ENCODE data around the gene ATP11A. TPM values are rescaled to one million over a fixed set of nuclear protein-coding genes. Genes with fewer than 3 reads are reported as not detected.

ATP11A gene
- total RNA-seq, 1 experiment from 2014 or later = 80.4 TPM

DNA sequence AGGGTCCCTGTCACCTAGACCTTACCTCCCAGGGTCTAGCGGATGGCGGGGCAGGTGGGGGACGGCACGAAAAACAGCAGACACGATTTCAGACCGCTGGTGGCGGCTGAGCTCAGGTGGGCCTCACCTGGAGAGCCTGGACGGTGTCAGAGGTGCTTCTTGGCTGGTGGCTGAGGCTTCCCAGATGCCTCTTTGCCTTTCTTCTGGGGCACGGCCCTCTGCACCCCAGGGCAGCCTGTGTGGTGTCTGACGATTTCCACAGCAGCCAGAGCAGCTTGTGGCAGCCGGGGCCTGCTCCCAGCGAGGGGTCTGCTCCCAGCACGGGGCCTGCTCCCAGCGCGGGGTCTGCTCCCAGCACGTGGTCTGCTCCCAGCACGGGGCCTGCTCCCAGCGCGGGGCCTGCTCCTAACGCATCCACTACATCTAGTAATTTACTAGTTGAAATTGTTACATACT, 66.7 kb downstream of the ATP11A start:
- DNase-seq (ENCODE audit: low read depth, low spot score) = no peak
- Histone ChIP-seq H3K9me3 (ENCODE audit: control insufficient read depth in 1 of 2, insufficient read depth in 1 of 2, low read depth in 1 of 2, low read length in 2 of 2) (no peaks in the 10 kb centered on the region), H3K27me3 (ENCODE audit: insufficient read depth, low read length) (no peaks in the 10 kb centered on the region), H3K27ac (ENCODE audit: low read depth, low read length) (no peak overlapping the region), H3K79me2 (ENCODE audit: insufficient read depth, low read length) (peaks cover 19% of the 10 kb centered on the region), H3K36me3 (ENCODE audit: control insufficient read depth in 1 of 2, insufficient read depth in 2 of 2, low read length in 2 of 2) (no peaks in the 10 kb centered on the region), H4K20me1 (ENCODE audit: insufficient read depth) (no peaks in the 10 kb centered on the region), H3K4me3 (replicated peaks in 1 of 2; ENCODE audit: low read depth in 1 of 2, low read length in 2 of 2) (no peak overlapping the region), H2AFZ (ENCODE audit: low read depth, low read length, poor library complexity, severe bottlenecking) (no peak overlapping the region), H3K4me1 (ENCODE audit: control insufficient read depth in 1 of 2, insufficient read depth in 2 of 2, low read length in 2 of 2) (no peaks in the 10 kb centered on the region), H3K4me2 (ENCODE audit: low read length) (no peak overlapping the region), H3K9me2 (ENCODE audit: insufficient read depth) (no peaks in the 10 kb centered on the region), H3K9ac (ENCODE audit: low read length) (no peak overlapping the region)
- TF ChIP-seq FOSL1 (IDR thresholded peaks at IDR 0.05; ENCODE audit: low read depth) = no peak
- no peak for TF ChIP-seq POLR2AphosphoS5 (IDR thresholded peaks at IDR 0.05; ENCODE audit: low read depth, low read length)
- no peak for TF ChIP-seq ZBTB33 (IDR thresholded peaks at IDR 0.05; ENCODE audit: extremely low read depth, insufficient replicate concordance, low read length)
- TF ChIP-seq CBX3 (IDR thresholded peaks at IDR 0.05; ENCODE audit: low read depth) = no peak
- no peak for TF ChIP-seq SP1 (IDR thresholded peaks at IDR 0.05; ENCODE audit: low read depth)
- TF ChIP-seq ZFX (IDR thresholded peaks at IDR 0.05) = no peak
- TF ChIP-seq, protein P1, sequence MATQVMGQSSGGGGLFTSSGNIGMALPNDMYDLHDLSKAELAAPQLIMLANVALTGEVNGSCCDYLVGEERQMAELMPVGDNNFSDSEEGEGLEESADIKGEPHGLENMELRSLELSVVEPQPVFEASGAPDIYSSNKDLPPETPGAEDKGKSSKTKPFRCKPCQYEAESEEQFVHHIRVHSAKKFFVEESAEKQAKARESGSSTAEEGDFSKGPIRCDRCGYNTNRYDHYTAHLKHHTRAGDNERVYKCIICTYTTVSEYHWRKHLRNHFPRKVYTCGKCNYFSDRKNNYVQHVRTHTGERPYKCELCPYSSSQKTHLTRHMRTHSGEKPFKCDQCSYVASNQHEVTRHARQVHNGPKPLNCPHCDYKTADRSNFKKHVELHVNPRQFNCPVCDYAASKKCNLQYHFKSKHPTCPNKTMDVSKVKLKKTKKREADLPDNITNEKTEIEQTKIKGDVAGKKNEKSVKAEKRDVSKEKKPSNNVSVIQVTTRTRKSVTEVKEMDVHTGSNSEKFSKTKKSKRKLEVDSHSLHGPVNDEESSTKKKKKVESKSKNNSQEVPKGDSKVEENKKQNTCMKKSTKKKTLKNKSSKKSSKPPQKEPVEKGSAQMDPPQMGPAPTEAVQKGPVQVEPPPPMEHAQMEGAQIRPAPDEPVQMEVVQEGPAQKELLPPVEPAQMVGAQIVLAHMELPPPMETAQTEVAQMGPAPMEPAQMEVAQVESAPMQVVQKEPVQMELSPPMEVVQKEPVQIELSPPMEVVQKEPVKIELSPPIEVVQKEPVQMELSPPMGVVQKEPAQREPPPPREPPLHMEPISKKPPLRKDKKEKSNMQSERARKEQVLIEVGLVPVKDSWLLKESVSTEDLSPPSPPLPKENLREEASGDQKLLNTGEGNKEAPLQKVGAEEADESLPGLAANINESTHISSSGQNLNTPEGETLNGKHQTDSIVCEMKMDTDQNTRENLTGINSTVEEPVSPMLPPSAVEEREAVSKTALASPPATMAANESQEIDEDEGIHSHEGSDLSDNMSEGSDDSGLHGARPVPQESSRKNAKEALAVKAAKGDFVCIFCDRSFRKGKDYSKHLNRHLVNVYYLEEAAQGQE (IDR thresholded peaks at IDR 0.05; ENCODE audit: low read depth) = no peak
- no peak for TF ChIP-seq RAD21 (IDR thresholded peaks at IDR 0.05; ENCODE audit: low read depth)
- no peak for TF ChIP-seq EZH2phosphoT487 (IDR thresholded peaks at IDR 0.05; ENCODE audit: borderline replicate concordance)
- TF ChIP-seq EGR1 (IDR thresholded peaks at IDR 0.05; ENCODE audit: low read depth) = no peak
- no peak for TF ChIP-seq EZH2 (IDR thresholded peaks at IDR 0.05)
- TF ChIP-seq ZNF274 (IDR thresholded peaks at IDR 0.05; ENCODE audit: low read depth, low read length) = no peak
- TF ChIP-seq MAX (IDR thresholded peaks at IDR 0.05) = no peak
- TF ChIP-seq, protein P2, sequence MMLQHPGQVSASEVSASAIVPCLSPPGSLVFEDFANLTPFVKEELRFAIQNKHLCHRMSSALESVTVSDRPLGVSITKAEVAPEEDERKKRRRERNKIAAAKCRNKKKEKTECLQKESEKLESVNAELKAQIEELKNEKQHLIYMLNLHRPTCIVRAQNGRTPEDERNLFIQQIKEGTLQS (IDR thresholded peaks at IDR 0.05) = no peak
- TF ChIP-seq CEBPB (IDR thresholded peaks at IDR 0.05; ENCODE audit: low read depth) = no peak
- TF ChIP-seq ELF1 (IDR thresholded peaks at IDR 0.05; ENCODE audit: borderline replicate concordance, low read depth) = no peak
- TF ChIP-seq, protein P3, sequence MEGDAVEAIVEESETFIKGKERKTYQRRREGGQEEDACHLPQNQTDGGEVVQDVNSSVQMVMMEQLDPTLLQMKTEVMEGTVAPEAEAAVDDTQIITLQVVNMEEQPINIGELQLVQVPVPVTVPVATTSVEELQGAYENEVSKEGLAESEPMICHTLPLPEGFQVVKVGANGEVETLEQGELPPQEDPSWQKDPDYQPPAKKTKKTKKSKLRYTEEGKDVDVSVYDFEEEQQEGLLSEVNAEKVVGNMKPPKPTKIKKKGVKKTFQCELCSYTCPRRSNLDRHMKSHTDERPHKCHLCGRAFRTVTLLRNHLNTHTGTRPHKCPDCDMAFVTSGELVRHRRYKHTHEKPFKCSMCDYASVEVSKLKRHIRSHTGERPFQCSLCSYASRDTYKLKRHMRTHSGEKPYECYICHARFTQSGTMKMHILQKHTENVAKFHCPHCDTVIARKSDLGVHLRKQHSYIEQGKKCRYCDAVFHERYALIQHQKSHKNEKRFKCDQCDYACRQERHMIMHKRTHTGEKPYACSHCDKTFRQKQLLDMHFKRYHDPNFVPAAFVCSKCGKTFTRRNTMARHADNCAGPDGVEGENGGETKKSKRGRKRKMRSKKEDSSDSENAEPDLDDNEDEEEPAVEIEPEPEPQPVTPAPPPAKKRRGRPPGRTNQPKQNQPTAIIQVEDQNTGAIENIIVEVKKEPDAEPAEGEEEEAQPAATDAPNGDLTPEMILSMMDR (IDR thresholded peaks at IDR 0.05 in 2 of 3, conservative IDR thresholded peaks at IDR 0.05 in 1 of 3; ENCODE audit: borderline replicate concordance in 1 of 3, insufficient read depth in 1 of 3, low read depth in 2 of 3, low read length in 2 of 3) = no peak
- no peak for TF ChIP-seq JUND (IDR thresholded peaks at IDR 0.05)
- RAD21 ChIA-PET (ENCODE audit: low non-redundant PET in 1 of 2, low total read pairs in 2 of 2, uncharacterized antibody in 2 of 2, unreplicated experiment in 2 of 2) = interaction anchor here in 1 of 2 experiments (0.6 kb wide), 1 partner anchor 138 kb away, joined by 3 read pairs; no protein-coding TSS in a partner anchor
- intact Hi-C loops (cut with micrococcal nuclease) = no loop called here
- POLR2A ChIA-PET = no interaction called here
- CTCF ChIA-PET = no interaction called here
- no peak for ATAC-seq
- no TSS peak for BruUV-seq (replicated peaks)

Measured in HCT116 (cell line).